GM13976 (cell line): ENCODE data around the gene POU2AF2.

Experiments
- DNase-seq: peaks from one replicate; pipeline ENCODE4 v3.0.0; 2012; ENCODE audit warnings: low spot score
- CTCF ChIP-seq: IDR thresholded peaks from 2 replicates; pipeline ENCODE4 v1.5.1; 2012; ENCODE audit warnings: borderline replicate concordance, mild to moderate bottlenecking; ENCODE audit not compliant: insufficient read depth; ENCODE audit errors: extremely low read depth, missing control alignments, control extremely low read depth
- in situ Hi-C: fragments of 300-500 bp; cut with MboI; formaldehyde crosslinking; loops from one replicate; pipeline ENCODE4 v1.12.0; 2022; ENCODE audit warnings: low sequenced_read_pairs, mixed read lengths, inconsistent platforms; ENCODE audit not compliant: unreplicated experiment

Gene POU2AF2

GRCh38 chr11:111331711-111332479 is 86.4 kb downstream of the POU2AF2 start:
- DNase-seq: no peak
- in situ Hi-C loops: no loop called here

DNA sequence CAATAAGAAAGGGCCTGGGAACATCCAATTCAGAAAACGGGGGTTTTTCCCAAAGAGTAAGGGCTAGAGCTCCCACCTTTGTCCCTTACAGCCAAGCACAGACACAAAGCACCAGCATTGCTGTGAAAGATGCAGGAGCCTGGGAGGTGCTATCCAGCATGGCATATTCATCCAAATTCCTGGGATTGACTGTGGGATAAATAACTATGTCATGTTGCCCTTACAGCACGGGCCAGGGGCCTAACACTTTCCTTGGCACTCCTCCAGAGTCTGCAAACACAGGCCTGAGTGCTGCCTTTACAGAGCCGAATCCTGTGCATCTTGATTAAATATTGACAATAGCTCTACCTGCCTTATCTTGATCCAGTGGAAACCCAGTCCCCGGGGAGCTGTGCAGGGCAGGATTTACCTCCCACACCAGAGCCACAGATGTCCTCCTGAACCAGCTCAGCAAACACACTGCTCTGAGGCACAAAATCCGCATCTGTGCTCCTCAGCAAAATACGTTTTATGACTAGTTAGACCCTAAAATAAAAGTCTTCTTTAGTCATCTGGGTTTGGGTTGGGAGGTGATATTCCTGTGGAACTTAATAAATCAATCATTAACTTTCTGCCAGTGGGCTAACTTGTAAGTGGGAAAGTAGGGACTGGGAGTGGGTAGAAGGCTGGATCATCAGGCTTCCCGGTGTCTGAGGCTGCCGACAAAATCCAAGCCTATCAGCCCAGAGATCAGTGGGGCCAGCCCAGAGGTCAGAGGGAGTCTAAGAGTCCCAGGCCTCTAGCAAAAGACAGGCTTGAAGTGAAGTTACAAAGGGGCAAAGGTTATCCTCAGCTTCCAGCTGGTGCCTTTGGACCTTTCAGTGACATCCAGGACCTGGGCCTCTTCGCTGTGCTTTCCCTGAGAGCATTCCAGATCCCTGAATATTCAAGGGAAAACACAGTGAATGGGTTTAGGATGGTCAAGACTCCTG is 89.3 kb downstream of the POU2AF2 start:
- in situ Hi-C loops: no loop called here
- no peak for DNase-seq
- no peak for TF ChIP-seq CTCF

More at GRCh38 chr11:111331711-111332479, 86.4 kb downstream of the POU2AF2 start:
- no peak for TF ChIP-seq CTCF

DNA sequence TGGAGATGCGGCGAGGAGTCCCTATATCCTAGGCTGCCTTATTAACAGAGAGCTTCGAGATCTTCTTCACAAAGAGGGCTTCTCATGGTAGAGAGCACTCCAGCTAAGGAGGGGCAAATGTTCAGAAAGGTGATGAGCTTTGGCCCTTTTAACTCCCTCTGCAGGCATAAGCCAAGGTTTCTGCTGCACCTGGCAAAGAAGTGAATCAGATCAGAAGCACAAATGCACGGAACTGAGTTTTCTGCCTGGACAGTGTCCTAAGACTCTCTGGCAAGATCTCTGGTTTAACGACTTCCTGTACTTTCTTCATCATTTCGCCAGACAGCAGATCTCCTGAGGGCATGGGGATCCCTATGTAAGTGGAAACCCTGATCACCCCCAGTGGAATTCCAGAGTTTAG is 90.0 kb downstream of the POU2AF2 start:
- no peak for TF ChIP-seq CTCF
- no peak for DNase-seq
- in situ Hi-C loops: no loop called here
